ENCODE measurements around the gene CALM1.

GRCh38 chr14:90361865-90362557, 34.8 kb upstream of the CALM1 start:
- TF ChIP-seq POLR2A (IDR thresholded peaks at IDR 0.05; ENCODE audit: low read depth, low read length) (no peak), POLR2AphosphoS5 (IDR thresholded peaks at IDR 0.05; ENCODE audit: low read depth, low read length) (no peak)

Data from GM12892 (cell line).